HG03045 (cell line): ENCODE data around the gene P4HTM.
A peak's percentile ranks its signal among the peaks of the same experiment; 100 is the strongest.

ENCODE experiments used
- ATAC-seq: cut with Tn5 transposase; IDR thresholded peaks from one replicate; pipeline ENCODE4 v1.9.1; 2021; ENCODE audit warnings: mild to moderate bottlenecking, moderate library complexity; ENCODE audit not compliant: unreplicated experiment

P4HTM gene

GRCh38 chr3:49022688-49023171 is 32.7 kb downstream of the P4HTM start:
- ATAC-seq = no peak

GRCh38 chr3:49023775-49024174 is 33.7 kb downstream of the P4HTM start:
- ATAC-seq = no peak

- no peak for ATAC-seq
Observed at GRCh38 chr3:49024449-49024848, 34.4 kb downstream of the P4HTM start.

GRCh38 chr3:49025005-49025792 is 35.2 kb downstream of the P4HTM start:
- no peak for ATAC-seq

- ATAC-seq = no peak
Observed at GRCh38 chr3:49025793-49026520, 35.9 kb downstream of the P4HTM start.

- no peak for ATAC-seq
Observed at GRCh38 chr3:49026536-49026935, 36.5 kb downstream of the P4HTM start.

- ATAC-seq = no peak
Observed at GRCh38 chr3:49027634-49028033, 37.6 kb downstream of the P4HTM start.

- ATAC-seq = no peak
Observed at GRCh38 chr3:49028298-49028672, 38.2 kb downstream of the P4HTM start.

GRCh38 chr3:49028673-49029562 is 38.9 kb downstream of the P4HTM start, which contains the start of gene IMPDH2:
Gene IMPDH2, minus strand, starts transcription at chr3:49029398. Its CDS starts 48 bp downstream, at chr3:49029350.
- peak; percentile 90 for ATAC-seq

- ATAC-seq = no peak
Observed at GRCh38 chr3:49029563-49029884, 39.5 kb downstream of the P4HTM start.

GRCh38 chr3:49030321-49030720 is 40.3 kb downstream of the P4HTM start:
- ATAC-seq = no peak

- ATAC-seq = no peak
Observed at GRCh38 chr3:49032646-49033304, 42.7 kb downstream of the P4HTM start.

GRCh38 chr3:49034650-49035049 is 44.6 kb downstream of the P4HTM start:
- no peak for ATAC-seq

- ATAC-seq = no peak
Observed at GRCh38 chr3:49035281-49035680, 45.2 kb downstream of the P4HTM start.

GRCh38 chr3:49053543-49053942 is 63.5 kb downstream of the P4HTM start:
- no peak for ATAC-seq

- ATAC-seq = no peak
Observed at GRCh38 chr3:49054344-49054862, 64.4 kb downstream of the P4HTM start.
